HepG2 (cell line): ENCODE measurements around the gene EXOC6B.

Source experiments
- HDAC2 ChIP-seq: sonication (generic); formaldehyde crosslinking; IDR thresholded peaks from 2 replicates; pipeline ENCODE4 v1.4.0; 2020; ENCODE audit warnings: missing genetic modification reagents
- IRX3 ChIP-seq: sonication (generic); formaldehyde crosslinking; IDR thresholded peaks from 2 replicates; pipeline ENCODE4 v1.8.1; 2023; ENCODE audit warnings: mild to moderate bottlenecking, low read depth, missing genetic modification reagents, borderline replicate concordance
- POLR2A ChIP-seq, 2 experiments: IDR thresholded peaks; 2 replicates each; pipeline ENCODE4 v1.6.1; 2011; ENCODE audit warnings: low read depth in 2 of 2, low read length in 2 of 2, mild to moderate bottlenecking in 1 of 2, moderate library complexity in 1 of 2; ENCODE audit not compliant: insufficient read depth in 1 of 2
- RFX5 ChIP-seq: IDR thresholded peaks from 2 replicates; pipeline ENCODE4 v1.6.1; 2011; ENCODE audit warnings: low read depth, low read length, improper control_type of control experiment

- TF ChIP-seq RFX5 (no peak), HDAC2 (CRISPR knock-in tag) (no peak), IRX3 (no peak), POLR2A (IDR thresholded peaks at IDR 0.05; ENCODE audit: insufficient read depth in 1 of 2, low read depth in 2 of 2, low read length in 2 of 2) (no peak)
These were observed 698.3 kb downstream of the EXOC6B start for GRCh38 chr2:72127401-72128058.
